Measurements from ENCODE around the gene NPRL2.

NPRL2 gene

DNA sequence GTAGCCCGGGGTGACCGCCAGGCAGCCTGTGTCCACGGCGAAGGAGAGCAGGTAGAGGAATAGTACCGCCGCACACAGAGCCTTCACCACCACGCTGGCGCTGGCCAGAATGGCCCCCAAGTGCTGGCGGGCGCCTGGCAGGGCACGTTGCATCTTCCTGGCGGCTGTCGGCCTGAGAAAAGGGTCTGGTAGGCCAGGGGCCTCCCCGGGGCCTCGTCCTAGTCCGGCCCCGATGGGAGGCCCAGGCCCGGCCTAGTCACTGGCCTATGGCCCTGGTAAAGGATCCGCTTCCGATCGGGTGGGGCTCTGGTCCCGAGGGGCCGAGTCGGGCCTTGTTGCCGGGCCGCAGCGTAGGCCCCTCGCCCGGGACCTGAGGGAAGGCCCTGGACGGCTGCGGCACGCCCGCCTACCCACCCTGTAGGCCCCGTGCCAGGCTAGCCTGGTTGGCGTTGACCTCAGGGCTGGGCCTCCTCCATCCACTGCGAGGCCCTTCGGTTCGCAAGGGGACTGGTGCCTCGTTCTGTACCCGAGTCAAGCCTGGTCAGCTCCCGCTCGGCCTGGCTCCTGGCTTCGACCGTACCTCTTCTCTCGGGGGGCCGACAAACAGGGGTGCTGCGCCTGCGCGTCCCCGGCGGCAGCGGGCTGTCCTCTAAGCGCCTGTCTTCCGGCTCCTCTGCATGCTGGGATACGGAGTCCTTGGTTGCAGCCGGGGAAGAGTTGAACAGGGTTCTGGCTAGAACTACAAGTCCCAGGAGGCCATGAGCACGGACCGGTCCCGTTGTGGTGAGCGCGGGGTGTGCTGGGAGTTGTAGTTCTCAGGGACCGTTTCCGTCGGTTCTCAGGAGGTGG, 8.6 kb upstream of the NPRL2 start, which contains the start of gene TMEM115:
TMEM115 (minus strand) TSS at position 611 of the 849 bp plus-strand sequence; CDS start at position 153, 458 bp downstream.
- H3K27ac ChIP-seq (ENCODE audit: insufficient read depth, low read depth, low read length, poor library complexity, severe bottlenecking): no peak within 1 kb of the TSS
- peaks cover 6% of the 10 kb centered on the region for H3K27me3 ChIP-seq (ENCODE audit: control insufficient read depth, insufficient read depth, low read length, poor library complexity, severe bottlenecking)
- peak within 1 kb of the TSS; percentile 72 for H3K4me3 ChIP-seq (ENCODE audit: insufficient read depth, low read depth, low read length)
- 7 to 8% methylated on average over 64 of the region's 64 CpGs for WGBS, 2 experiments
- peaks cover 17% of the 10 kb centered on the region for H3K4me1 ChIP-seq (ENCODE audit: control insufficient read depth, insufficient read depth, low read length)
- H3K9me3 ChIP-seq (ENCODE audit: control insufficient read depth, low read length): no peaks in the 10 kb centered on the region
- H3K36me3 ChIP-seq (ENCODE audit: control insufficient read depth, insufficient read depth, low read length): peaks cover 5% of the 10 kb centered on the region

- peaks cover 5% of the 10 kb centered on the region for H3K36me3 ChIP-seq (ENCODE audit: control insufficient read depth, insufficient read depth, low read length)
- 86 to 89% methylated on average over 24 of the region's 24 CpGs for WGBS, 2 experiments
- no peaks in the 10 kb centered on the region for H3K27me3 ChIP-seq (ENCODE audit: control insufficient read depth, insufficient read depth, low read length, poor library complexity, severe bottlenecking)
- H3K27ac ChIP-seq (ENCODE audit: insufficient read depth, low read depth, low read length, poor library complexity, severe bottlenecking): no peak overlapping the region
- H3K9me3 ChIP-seq (ENCODE audit: control insufficient read depth, low read length): no peaks in the 10 kb centered on the region
- peak overlapping the region; percentile 72 for H3K4me3 ChIP-seq (ENCODE audit: insufficient read depth, low read depth, low read length)
- H3K4me1 ChIP-seq (ENCODE audit: control insufficient read depth, insufficient read depth, low read length): peaks cover 16% of the 10 kb centered on the region
Measured at GRCh38 chr3:50358355-50358910, 7.9 kb upstream of the NPRL2 start.

GRCh38 chr3:50357481-50357880, 6.9 kb upstream of the NPRL2 start:
- H3K4me3 ChIP-seq (ENCODE audit: insufficient read depth, low read depth, low read length): peak overlapping the region; percentile 72
- H3K36me3 ChIP-seq (ENCODE audit: control insufficient read depth, insufficient read depth, low read length): peaks cover 5% of the 10 kb centered on the region
- H3K27me3 ChIP-seq (ENCODE audit: control insufficient read depth, insufficient read depth, low read length, poor library complexity, severe bottlenecking): no peaks in the 10 kb centered on the region

DNA sequence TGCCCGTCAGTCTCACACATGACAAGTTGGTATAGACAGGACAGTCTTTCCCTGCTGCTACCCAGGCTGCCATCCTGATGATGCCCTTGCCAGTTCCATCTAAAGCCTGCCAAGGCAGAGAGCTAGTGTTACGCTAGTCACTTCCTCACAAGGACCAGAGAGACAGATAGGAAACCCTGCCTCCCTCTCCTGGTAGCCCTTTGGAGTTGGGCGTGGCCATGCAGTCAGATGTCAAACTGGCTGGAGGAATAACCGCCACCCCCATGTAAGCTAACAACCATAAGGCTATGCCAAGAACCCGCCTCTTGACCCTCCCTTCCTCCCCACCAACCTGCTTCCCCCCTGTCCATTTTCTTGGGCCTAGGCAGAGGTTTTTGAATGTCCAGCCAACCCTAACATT, 6.0 kb upstream of the NPRL2 start:
- Histone ChIP-seq H3K9me3 (ENCODE audit: control insufficient read depth, low read length) (no peaks in the 10 kb centered on the region), H3K4me3 (ENCODE audit: insufficient read depth, low read depth, low read length) (no peak overlapping the region), H3K27ac (ENCODE audit: insufficient read depth, low read depth, low read length, poor library complexity, severe bottlenecking) (no peak overlapping the region), H3K36me3 (ENCODE audit: control insufficient read depth, insufficient read depth, low read length) (peaks cover 5% of the 10 kb centered on the region), H3K27me3 (ENCODE audit: control insufficient read depth, insufficient read depth, low read length, poor library complexity, severe bottlenecking) (no peaks in the 10 kb centered on the region), H3K4me1 (ENCODE audit: control insufficient read depth, insufficient read depth, low read length) (peaks cover 16% of the 10 kb centered on the region)
- 91 to 93% methylated on average over 5 of the region's 5 CpGs for WGBS, 2 experiments

More at GRCh38 chr3:50357481-50357880, 6.9 kb upstream of the NPRL2 start:
- WGBS, 2 experiments: 92 to 94% methylated on average over 1 of the region's 1 CpG
- H3K4me1 ChIP-seq (ENCODE audit: control insufficient read depth, insufficient read depth, low read length): peaks cover 16% of the 10 kb centered on the region
- no peaks in the 10 kb centered on the region for H3K9me3 ChIP-seq (ENCODE audit: control insufficient read depth, low read length)
- no peak overlapping the region for H3K27ac ChIP-seq (ENCODE audit: insufficient read depth, low read depth, low read length, poor library complexity, severe bottlenecking)

- Histone ChIP-seq H3K36me3 (ENCODE audit: control insufficient read depth, insufficient read depth, low read length) (peaks cover 5% of the 10 kb centered on the region), H3K4me1 (ENCODE audit: control insufficient read depth, insufficient read depth, low read length) (peaks cover 16% of the 10 kb centered on the region), H3K27me3 (ENCODE audit: control insufficient read depth, insufficient read depth, low read length, poor library complexity, severe bottlenecking) (no peaks in the 10 kb centered on the region), H3K9me3 (ENCODE audit: control insufficient read depth, low read length) (no peaks in the 10 kb centered on the region), H3K27ac (ENCODE audit: insufficient read depth, low read depth, low read length, poor library complexity, severe bottlenecking) (no peak overlapping the region), H3K4me3 (ENCODE audit: insufficient read depth, low read depth, low read length) (no peak overlapping the region)
- WGBS, 2 experiments: 86 to 89% methylated on average over 5 of the region's 5 CpGs
Measured at GRCh38 chr3:50355829-50356552, 5.4 kb upstream of the NPRL2 start.

DNA sequence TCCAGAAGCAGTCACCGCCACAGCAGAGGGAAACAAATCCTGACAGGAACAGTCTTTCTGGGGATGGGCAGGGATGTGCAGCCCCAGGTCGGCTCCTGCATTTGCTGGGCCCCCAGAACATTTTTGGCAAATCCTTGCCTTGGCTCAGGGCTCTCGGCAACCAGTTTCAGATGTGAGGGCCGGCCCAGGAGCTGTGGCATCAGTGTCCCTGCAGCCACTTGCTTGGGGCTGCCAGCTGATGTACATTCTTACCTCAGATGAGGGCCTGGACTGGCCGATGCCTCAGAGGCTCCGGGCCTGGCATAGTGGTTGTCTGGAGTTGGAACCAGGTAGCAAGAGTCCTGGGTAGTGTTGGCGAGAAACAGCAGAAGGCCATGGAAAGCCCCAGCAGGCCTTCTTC, 4.3 kb upstream of the NPRL2 start:
- 96% methylated on average over 7 of the region's 7 CpGs for WGBS, 2 experiments

GRCh38 chr3:50354186-50354764, 3.7 kb upstream of the NPRL2 start:
- Histone ChIP-seq H3K27ac (ENCODE audit: insufficient read depth, low read depth, low read length, poor library complexity, severe bottlenecking) (no peak overlapping the region), H3K9me3 (ENCODE audit: control insufficient read depth, low read length) (no peaks in the 10 kb centered on the region), H3K4me1 (ENCODE audit: control insufficient read depth, insufficient read depth, low read length) (peaks cover 19% of the 10 kb centered on the region), H3K27me3 (ENCODE audit: control insufficient read depth, insufficient read depth, low read length, poor library complexity, severe bottlenecking) (no peaks in the 10 kb centered on the region), H3K4me3 (ENCODE audit: insufficient read depth, low read depth, low read length) (no peak overlapping the region), H3K36me3 (ENCODE audit: control insufficient read depth, insufficient read depth, low read length) (peaks cover 5% of the 10 kb centered on the region)
- 95 to 97% methylated on average over 5 of the region's 5 CpGs for WGBS, 2 experiments

More for the DNA sequence above, 4.3 kb upstream of the NPRL2 start:
- H3K36me3 ChIP-seq (ENCODE audit: control insufficient read depth, insufficient read depth, low read length): peaks cover 5% of the 10 kb centered on the region
- peaks cover 19% of the 10 kb centered on the region for H3K4me1 ChIP-seq (ENCODE audit: control insufficient read depth, insufficient read depth, low read length)
- H3K27ac ChIP-seq (ENCODE audit: insufficient read depth, low read depth, low read length, poor library complexity, severe bottlenecking): no peak overlapping the region
- H3K27me3 ChIP-seq (ENCODE audit: control insufficient read depth, insufficient read depth, low read length, poor library complexity, severe bottlenecking): no peaks in the 10 kb centered on the region
- H3K9me3 ChIP-seq (ENCODE audit: control insufficient read depth, low read length): no peaks in the 10 kb centered on the region
- H3K4me3 ChIP-seq (ENCODE audit: insufficient read depth, low read depth, low read length): no peak overlapping the region

DNA sequence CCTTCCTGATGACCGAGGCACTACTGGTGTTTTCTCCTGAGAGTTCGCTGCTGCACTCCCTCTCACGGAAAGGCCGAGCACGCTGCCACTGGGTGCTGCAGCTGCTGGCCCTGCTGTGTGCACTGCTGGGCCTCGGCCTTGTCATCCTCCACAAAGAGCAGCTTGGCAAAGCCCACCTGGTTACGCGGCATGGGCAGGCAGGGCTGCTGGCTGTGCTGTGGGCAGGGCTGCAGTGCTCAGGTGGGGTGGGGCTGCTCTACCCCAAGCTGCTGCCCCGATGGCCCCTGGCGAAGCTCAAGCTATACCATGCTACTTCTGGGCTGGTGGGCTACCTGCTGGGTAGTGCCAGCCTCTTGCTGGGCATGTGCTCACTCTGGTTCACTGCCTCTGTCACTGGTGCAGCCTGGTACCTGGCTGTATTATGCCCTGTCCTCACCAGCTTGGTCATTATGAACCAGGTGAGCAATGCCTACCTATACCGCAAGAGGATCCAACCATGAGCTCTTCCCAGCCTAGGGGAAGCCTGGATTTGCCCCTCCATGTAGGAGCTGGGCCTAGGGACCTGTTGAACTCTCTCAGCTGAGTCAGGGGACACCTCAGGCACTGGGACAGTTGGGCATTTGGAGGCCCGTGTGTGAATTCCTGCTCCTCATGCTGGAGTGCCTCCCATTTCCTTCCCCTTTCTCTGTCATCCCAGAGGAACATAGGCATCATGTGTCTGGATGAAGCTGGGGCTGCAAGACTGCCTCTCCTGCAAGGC, 2.9 kb upstream of the NPRL2 start:
- Histone ChIP-seq H3K4me3 (ENCODE audit: insufficient read depth, low read depth, low read length) (no peak overlapping the region), H3K27ac (ENCODE audit: insufficient read depth, low read depth, low read length, poor library complexity, severe bottlenecking) (no peak overlapping the region), H3K4me1 (ENCODE audit: control insufficient read depth, insufficient read depth, low read length) (peaks cover 17% of the 10 kb centered on the region), H3K36me3 (ENCODE audit: control insufficient read depth, insufficient read depth, low read length) (peaks cover 8% of the 10 kb centered on the region), H3K9me3 (ENCODE audit: control insufficient read depth, low read length) (no peaks in the 10 kb centered on the region), H3K27me3 (ENCODE audit: control insufficient read depth, insufficient read depth, low read length, poor library complexity, severe bottlenecking) (no peaks in the 10 kb centered on the region)
- WGBS, 2 experiments: 94% methylated on average over 12 of the region's 12 CpGs

- no peak overlapping the region for H3K4me3 ChIP-seq (ENCODE audit: insufficient read depth, low read depth, low read length)
- 76 to 82% methylated on average over 2 of the region's 2 CpGs for WGBS, 2 experiments
- no peaks in the 10 kb centered on the region for H3K9me3 ChIP-seq (ENCODE audit: control insufficient read depth, low read length)
- peaks cover 10% of the 10 kb centered on the region for H3K4me1 ChIP-seq (ENCODE audit: control insufficient read depth, insufficient read depth, low read length)
- no peaks in the 10 kb centered on the region for H3K27me3 ChIP-seq (ENCODE audit: control insufficient read depth, insufficient read depth, low read length, poor library complexity, severe bottlenecking)
- H3K27ac ChIP-seq (ENCODE audit: insufficient read depth, low read depth, low read length, poor library complexity, severe bottlenecking): no peak overlapping the region
- H3K36me3 ChIP-seq (ENCODE audit: control insufficient read depth, insufficient read depth, low read length): peaks cover 11% of the 10 kb centered on the region
Measured at GRCh38 chr3:50352781-50353180, 2.2 kb upstream of the NPRL2 start.

Data from ectodermal cell (in vitro differentiated cells).